MM.1S (cell line): ENCODE data around the gene MAP2.

Source experiments
- CTCF ChIP-seq: fragments of 300-600 bp; sonication (generic); IDR thresholded peaks from 2 replicates; pipeline ENCODE4 v1.5.1; 2016; ENCODE audit warnings: antibody characterized with exemption, low read length, mixed read lengths
- EZH2 ChIP-seq: fragments of 300-600 bp; sonication (generic); optimal IDR thresholded peaks from 2 replicates; pipeline ENCODE3; 2017; ENCODE audit warnings: low read depth, mild to moderate bottlenecking, antibody characterized with exemption, low read length, mixed read lengths

GRCh38 chr2:209614690-209615369 is 191.0 kb downstream of the MAP2 start:
- TF ChIP-seq CTCF = no peak
- no peak for TF ChIP-seq EZH2
